Measurements from ENCODE around the gene DNAJC17. TPM values are rescaled to one million over a fixed set of nuclear protein-coding genes. Genes with fewer than 3 reads are reported as not detected.

Gene DNAJC17
- total RNA-seq, 2 experiments from 2014 or later: 45.6 to 47.2 TPM

DNA sequence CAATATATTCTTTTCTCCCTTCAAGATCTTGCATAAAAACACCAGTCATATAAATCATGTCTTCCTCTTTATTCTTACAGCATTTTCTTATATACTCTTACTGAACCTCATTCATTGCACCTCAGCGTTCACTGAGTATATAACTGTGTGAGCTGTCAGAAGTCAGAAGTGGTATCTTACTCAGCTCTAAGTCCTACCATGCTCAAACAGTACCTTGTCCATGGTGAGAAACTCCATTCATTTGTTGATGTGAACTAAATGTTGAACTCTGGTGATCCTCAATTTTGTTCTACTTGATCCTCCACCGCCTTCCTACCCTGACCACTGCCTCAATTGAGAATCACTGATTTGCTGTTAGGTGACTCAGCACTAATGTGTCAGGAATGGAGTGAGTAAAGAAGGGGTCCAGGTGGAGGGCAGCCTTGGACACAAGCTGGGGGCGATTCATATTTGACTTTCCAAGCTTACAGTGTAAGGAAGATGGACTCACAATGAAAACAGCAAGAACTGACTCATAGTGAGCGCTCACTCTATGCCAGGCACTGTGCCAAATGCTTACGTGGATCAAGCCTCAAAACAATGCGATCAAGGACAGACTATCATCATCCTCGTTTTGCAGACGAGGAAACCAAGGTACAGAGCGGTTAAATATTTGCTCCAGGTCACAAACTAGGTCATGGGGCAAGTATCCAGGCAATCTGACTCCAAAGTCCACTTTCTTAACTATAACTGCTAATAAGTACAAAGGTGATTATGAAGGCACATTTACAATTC lies 13.9 kb downstream of the DNAJC17 start:
- POLR2A ChIA-PET: no interaction called here
- Mint-ChIP-seq H3K27ac (no peak overlapping the region), H3K9me3 (no peaks in the 10 kb centered on the region), H3K4me3 (no peak overlapping the region), H3K4me1 (peaks cover 6% of the 10 kb centered on the region), H3K36me3 (peaks cover 12% of the 10 kb centered on the region), H3K27me3 (no peaks in the 10 kb centered on the region)
- no peak for ATAC-seq (ENCODE audit: low read depth)
- no peak for DNase-seq

DNA sequence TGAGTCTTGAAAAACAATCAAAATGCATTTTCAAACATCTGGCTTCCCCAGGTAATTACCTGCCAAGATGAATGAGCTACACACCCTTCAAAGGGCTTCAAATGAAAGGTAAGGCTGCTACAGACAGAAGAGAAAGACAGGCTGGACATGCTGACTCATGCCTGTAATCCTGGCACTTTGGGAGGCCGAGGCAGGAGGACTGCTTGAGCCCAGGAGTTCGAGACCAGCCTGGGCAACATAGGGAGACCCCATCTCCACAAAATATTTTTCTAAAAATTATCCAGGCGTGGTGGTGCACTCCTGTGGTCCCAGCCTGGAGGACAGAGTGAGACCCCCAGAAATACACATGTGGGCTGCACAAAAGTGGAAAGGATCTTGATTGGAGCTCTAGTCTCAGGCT lies 14.9 kb downstream of the DNAJC17 start:
- ATAC-seq (ENCODE audit: low read depth) (no peak), DNase-seq (no peak)
- peaks cover 6% of the 10 kb centered on the region for H3K36me3 Mint-ChIP-seq
- POLR2A ChIA-PET: interaction anchor here (0.6 to 0.7 kb wide), 2 partner anchors 18 to 307 kb away, joined by 3 read pairs; no protein-coding TSS in a partner anchor
- H3K27ac Mint-ChIP-seq: no peak overlapping the region
- H3K4me1 Mint-ChIP-seq: peaks cover 14% of the 10 kb centered on the region
- no peak overlapping the region for H3K4me3 Mint-ChIP-seq
- H3K27me3 Mint-ChIP-seq: no peaks in the 10 kb centered on the region
- H3K9me3 Mint-ChIP-seq: no peaks in the 10 kb centered on the region

DNA sequence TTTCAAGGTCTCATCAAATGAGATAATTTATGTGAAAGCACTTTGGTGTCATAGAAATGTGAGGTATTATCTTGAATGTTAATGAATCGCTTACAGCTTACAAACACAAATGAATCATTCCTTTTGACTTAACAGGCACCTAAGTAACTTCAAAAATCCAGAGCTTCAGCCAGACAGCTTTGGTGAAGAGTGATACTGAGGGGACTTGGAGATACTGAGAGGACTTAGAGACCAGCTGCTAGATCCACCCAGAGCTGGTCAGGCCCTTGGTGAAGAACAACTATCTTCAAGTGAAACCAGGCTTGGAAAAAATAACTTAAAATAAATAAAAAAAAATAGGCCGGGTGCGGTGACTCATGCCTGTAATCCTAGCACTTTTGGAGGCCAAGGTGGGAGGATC lies 16.6 kb downstream of the DNAJC17 start:
- Mint-ChIP-seq H3K27ac (no peak overlapping the region), H3K27me3 (no peaks in the 10 kb centered on the region), H3K4me1 (peaks cover 23% of the 10 kb centered on the region), H3K4me3 (no peak overlapping the region), H3K9me3 (no peaks in the 10 kb centered on the region), H3K36me3 (peaks cover 6% of the 10 kb centered on the region)
- DNase-seq (no peak), ATAC-seq (ENCODE audit: low read depth) (no peak)
- POLR2A ChIA-PET: no interaction called here

DNA sequence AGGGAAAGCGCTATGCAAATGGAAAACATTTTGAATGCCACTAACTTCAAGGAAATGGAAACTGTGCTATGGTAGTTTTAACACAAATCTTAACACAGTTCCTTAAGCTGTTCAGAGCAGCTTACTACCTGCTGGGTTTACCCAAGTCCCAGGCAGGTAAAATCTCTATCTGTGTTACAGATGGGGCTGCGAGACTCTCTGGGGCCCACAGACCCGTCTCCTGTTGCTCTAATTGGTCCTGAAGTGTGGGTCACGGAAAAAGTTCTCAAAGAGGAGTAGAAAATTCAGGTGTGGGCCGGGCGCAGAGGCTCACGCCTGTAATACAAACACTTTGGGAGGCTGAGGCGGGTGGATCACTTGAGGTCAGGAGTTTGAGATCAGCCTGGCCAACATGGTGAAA lies 17.3 kb downstream of the DNAJC17 start:
- no peak for DNase-seq
- POLR2A ChIA-PET: interaction anchor here (0.6 to 0.7 kb wide), 4 partner anchors 16 to 87 kb away, joined by 3 to 6 read pairs (median 4); no protein-coding TSS in a partner anchor
- ATAC-seq (ENCODE audit: low read depth): no peak
- H3K27ac Mint-ChIP-seq: no peak overlapping the region
- no peak overlapping the region for H3K4me3 Mint-ChIP-seq
- no peaks in the 10 kb centered on the region for H3K27me3 Mint-ChIP-seq
- H3K36me3 Mint-ChIP-seq: peaks cover 6% of the 10 kb centered on the region
- H3K9me3 Mint-ChIP-seq: no peaks in the 10 kb centered on the region
- H3K4me1 Mint-ChIP-seq: peaks cover 23% of the 10 kb centered on the region

DNA sequence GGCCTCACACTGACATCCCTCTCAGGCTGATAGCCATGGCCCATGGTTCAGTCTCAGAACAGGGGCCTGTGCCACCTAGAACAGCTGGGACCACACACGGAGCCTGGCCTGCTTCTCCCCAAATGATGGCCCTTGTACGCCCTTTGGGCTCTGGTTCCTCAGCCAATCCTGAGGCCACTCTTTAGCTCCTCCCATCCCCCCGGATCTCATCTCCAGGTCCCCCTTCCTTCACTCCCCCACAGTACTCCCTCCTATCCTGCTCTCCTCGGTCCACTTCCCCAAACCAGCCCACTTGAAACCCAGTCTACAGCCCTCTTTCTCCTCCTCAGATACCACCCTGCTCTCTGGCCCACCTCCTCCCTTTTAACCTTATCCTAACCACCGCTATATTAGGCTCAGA lies 18.2 kb downstream of the DNAJC17 start:
- DNase-seq (no peak), ATAC-seq (ENCODE audit: low read depth) (no peak)
- no peak overlapping the region for H3K4me3 Mint-ChIP-seq
- peaks cover 6% of the 10 kb centered on the region for H3K36me3 Mint-ChIP-seq
- no peaks in the 10 kb centered on the region for H3K27me3 Mint-ChIP-seq
- peak overlapping the region; percentile 6 for H3K27ac Mint-ChIP-seq
- no peaks in the 10 kb centered on the region for H3K9me3 Mint-ChIP-seq
- POLR2A ChIA-PET: interaction anchor here (0.5 to 1.9 kb wide), 2 partner anchors 25 to 732 kb away, joined by 3 to 7 read pairs; partner anchors contain the start of gene GCHFR
- peaks cover 23% of the 10 kb centered on the region for H3K4me1 Mint-ChIP-seq

DNA sequence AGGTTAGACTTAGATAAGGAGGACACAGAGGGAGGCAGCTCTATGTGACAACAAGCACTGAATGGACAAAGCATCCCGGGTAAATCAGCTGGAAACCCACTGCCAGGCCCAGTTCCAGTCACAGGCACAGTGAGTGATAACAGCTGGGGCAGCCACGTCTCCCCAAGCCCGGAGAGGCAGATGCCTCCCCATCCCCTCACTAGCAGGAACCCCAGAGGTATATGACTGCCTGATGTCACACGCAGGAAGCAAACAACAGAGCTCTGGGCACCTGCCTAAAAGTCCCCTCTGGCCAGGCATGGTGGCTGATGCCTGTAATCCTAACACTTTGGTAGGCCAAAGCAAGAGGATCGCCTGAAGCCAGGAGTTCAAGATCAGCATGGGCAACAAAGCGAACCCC lies 19.3 kb downstream of the DNAJC17 start:
- POLR2A ChIA-PET: interaction anchor here (1.4 to 1.9 kb wide), 3 partner anchors 19 to 93 kb away, joined by 7 to 9 read pairs (median 7); partner anchors contain the start of genes DNAJC17, GCHFR, RAD51 and ZFYVE19
- no peaks in the 10 kb centered on the region for H3K9me3 Mint-ChIP-seq
- peak overlapping the region; percentile 25 for H3K4me3 Mint-ChIP-seq
- H3K36me3 Mint-ChIP-seq: peaks cover 2% of the 10 kb centered on the region
- H3K27me3 Mint-ChIP-seq: no peaks in the 10 kb centered on the region
- no peak for DNase-seq
- peaks cover 26% of the 10 kb centered on the region for H3K4me1 Mint-ChIP-seq
- H3K27ac Mint-ChIP-seq: peak overlapping the region; percentile 75
- peak; percentile 38 for ATAC-seq (ENCODE audit: low read depth)

- ATAC-seq (ENCODE audit: low read depth) (peak; percentile 77), DNase-seq (no peak)
- Mint-ChIP-seq H3K4me3 (peak overlapping the region; percentile 25), H3K36me3 (peaks cover 2% of the 10 kb centered on the region), H3K27ac (peak overlapping the region; percentile 75), H3K4me1 (peaks cover 32% of the 10 kb centered on the region), H3K27me3 (no peaks in the 10 kb centered on the region), H3K9me3 (no peaks in the 10 kb centered on the region)
- POLR2A ChIA-PET: interaction anchor here (0.5 to 1.9 kb wide), 4 partner anchors 19 to 93 kb away, joined by 6 to 9 read pairs (median 7); partner anchors contain the start of genes DNAJC17, GCHFR, RAD51 and ZFYVE19
Observed at GRCh38 chr15:40787344-40787841, 19.9 kb downstream of the DNAJC17 start.

DNA sequence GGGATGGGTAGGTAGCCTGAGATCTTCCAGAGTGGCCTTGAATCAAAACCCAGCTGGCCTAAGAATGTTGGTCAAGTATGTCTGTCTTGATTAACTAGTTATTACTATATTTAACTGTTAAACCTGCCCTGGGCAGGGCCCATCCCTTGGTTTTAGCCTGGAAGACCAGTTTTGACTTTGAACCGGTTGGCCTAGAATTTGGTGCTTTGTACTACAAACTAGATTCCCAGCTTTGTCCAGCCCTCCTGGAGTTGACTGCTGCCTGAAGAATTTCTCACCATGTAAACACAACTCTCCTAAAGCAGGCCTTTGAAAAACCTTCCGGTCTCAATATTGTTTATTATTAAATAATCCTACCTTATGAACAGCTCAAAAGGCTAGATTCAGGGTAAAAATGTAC lies 21.5 kb downstream of the DNAJC17 start:
- POLR2A ChIA-PET: interaction anchor here (1.2 kb wide), 1 partner anchor 21 kb away, joined by 3 read pairs; no protein-coding TSS in a partner anchor

DNA sequence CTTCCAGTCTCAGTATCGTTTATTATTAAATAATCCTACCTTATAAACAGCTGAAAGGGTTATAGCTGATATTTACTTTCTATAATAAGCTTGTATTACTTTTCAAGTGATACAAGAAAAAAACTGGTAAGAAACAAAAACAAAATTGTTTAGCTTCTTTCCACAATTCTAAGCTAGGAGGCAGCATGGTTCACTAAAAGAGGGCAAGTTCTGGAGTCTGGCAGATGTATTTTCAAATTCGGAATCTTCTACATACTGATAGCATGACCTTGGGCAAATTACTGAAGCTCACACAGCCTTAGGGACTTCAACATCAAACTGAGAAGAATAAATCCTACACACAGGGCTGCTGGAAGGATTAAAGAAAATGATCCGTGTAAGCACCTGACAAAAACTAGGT lies 22.1 kb downstream of the DNAJC17 start:
- POLR2A ChIA-PET: interaction anchor here (0.9 kb wide), 1 partner anchor 23 kb away, joined by 3 read pairs; no protein-coding TSS in a partner anchor
- Mint-ChIP-seq H3K4me3 (no peak overlapping the region), H3K9me3 (no peaks in the 10 kb centered on the region), H3K36me3 (peaks cover 2% of the 10 kb centered on the region), H3K4me1 (peaks cover 32% of the 10 kb centered on the region), H3K27ac (no peak overlapping the region), H3K27me3 (no peaks in the 10 kb centered on the region)
- ATAC-seq (ENCODE audit: low read depth) (no peak), DNase-seq (no peak)

More for the DNA sequence above, 21.5 kb downstream of the DNAJC17 start:
- no peak for DNase-seq
- H3K27me3 Mint-ChIP-seq: no peaks in the 10 kb centered on the region
- no peak overlapping the region for H3K27ac Mint-ChIP-seq
- H3K9me3 Mint-ChIP-seq: no peaks in the 10 kb centered on the region
- no peak for ATAC-seq (ENCODE audit: low read depth)
- H3K4me3 Mint-ChIP-seq: no peak overlapping the region
- peaks cover 2% of the 10 kb centered on the region for H3K36me3 Mint-ChIP-seq
- peaks cover 32% of the 10 kb centered on the region for H3K4me1 Mint-ChIP-seq

GRCh38 chr15:40782609-40783227 lies 24.6 kb downstream of the DNAJC17 start:
- Mint-ChIP-seq H3K27me3 (no peaks in the 10 kb centered on the region), H3K36me3 (peaks cover 6% of the 10 kb centered on the region), H3K9me3 (no peaks in the 10 kb centered on the region), H3K4me1 (peaks cover 27% of the 10 kb centered on the region), H3K27ac (no peak overlapping the region), H3K4me3 (no peak overlapping the region)
- ATAC-seq (ENCODE audit: low read depth) (peak; percentile 91), DNase-seq (peak; percentile 83)
- POLR2A ChIA-PET: interaction anchor here (0.6 to 1.3 kb wide), 6 partner anchors 14 to 1401 kb away, joined by 3 to 6 read pairs (median 4); partner anchors contain the start of genes C15orf62, RAD51 and ZFYVE19

DNA sequence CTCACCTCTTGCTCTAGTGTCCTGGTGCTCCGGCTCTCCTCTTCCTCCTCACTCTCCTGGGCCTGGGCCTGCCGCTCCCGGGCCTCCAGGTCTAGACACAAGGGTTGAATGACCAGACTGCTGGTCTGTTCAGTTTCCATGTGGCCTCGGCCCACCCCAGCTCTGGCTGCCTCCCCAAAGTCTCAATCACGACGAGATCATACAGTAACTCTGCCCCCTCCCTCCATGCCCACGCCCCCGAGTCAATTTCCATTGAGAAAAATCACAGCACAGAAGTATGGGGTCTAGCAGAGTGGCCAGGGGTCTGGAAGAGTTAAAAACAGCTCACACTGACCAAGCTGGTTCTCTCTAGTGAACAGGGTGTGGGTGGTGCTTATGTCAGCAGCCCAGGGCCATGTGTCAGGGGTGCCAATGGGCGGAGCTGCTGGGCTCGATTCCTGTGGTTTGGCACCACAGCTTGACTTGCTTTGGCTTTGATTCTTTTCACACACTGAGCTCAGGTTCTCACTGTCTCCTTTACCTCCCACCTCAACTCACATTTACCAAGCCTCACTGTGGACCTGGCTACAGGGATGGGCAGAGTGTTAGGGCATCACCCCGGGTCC lies 30.6 kb downstream of the DNAJC17 start:
- H3K4me1 Mint-ChIP-seq: peaks cover 12% of the 10 kb centered on the region
- ATAC-seq (ENCODE audit: low read depth) (peak; percentile 58), DNase-seq (no peak)
- H3K36me3 Mint-ChIP-seq: peaks cover 18% of the 10 kb centered on the region
- no peaks in the 10 kb centered on the region for H3K27me3 Mint-ChIP-seq
- no peaks in the 10 kb centered on the region for H3K9me3 Mint-ChIP-seq
- POLR2A ChIA-PET: interaction anchor here (1.3 to 1.4 kb wide), 2 partner anchors 10 to 82 kb away, joined by 3 to 5 read pairs; partner anchors contain the start of gene RAD51
- H3K27ac Mint-ChIP-seq: peak overlapping the region; percentile 39
- no peak overlapping the region for H3K4me3 Mint-ChIP-seq

- peaks cover 18% of the 10 kb centered on the region for H3K36me3 Mint-ChIP-seq
- no peaks in the 10 kb centered on the region for H3K9me3 Mint-ChIP-seq
- no peak overlapping the region for H3K4me3 Mint-ChIP-seq
- H3K27me3 Mint-ChIP-seq: no peaks in the 10 kb centered on the region
- H3K4me1 Mint-ChIP-seq: peaks cover 12% of the 10 kb centered on the region
- no peak overlapping the region for H3K27ac Mint-ChIP-seq
- POLR2A ChIA-PET: interaction anchor here (0.6 to 1.3 kb wide), 2 partner anchors 9 to 30 kb away, joined by 3 read pairs; no protein-coding TSS in a partner anchor
- no peak for DNase-seq
- ATAC-seq (ENCODE audit: low read depth): no peak
Observed at GRCh38 chr15:40775740-40776536, 31.3 kb downstream of the DNAJC17 start.

Measured in activated naive CD8-positive, alpha-beta T cell treated with anti-CD3 and anti-CD28 coated beads, Interleukin-2, amount 10 ng/mL, durations not matched to agents 7 days and 5 days (primary cell).